H1 (cell line): ENCODE results near the gene ARNT2. TPM values are rescaled to one million over a fixed set of nuclear protein-coding genes. Genes with fewer than 3 reads are reported as not detected.

Source experiments
- CTCF ChIA-PET: fragments of 300-600 bp; sonication (Branson Sonifier 250); formaldehyde crosslinking; loops from one replicate; lab custom pipeline; 2021; ENCODE audit not compliant: partially characterized antibody; lab: Charles Lee
- POLR2A ChIA-PET: fragments of 300-600 bp; sonication (Branson Sonifier 250); formaldehyde crosslinking; loops from one replicate; lab custom pipeline; 2021; ENCODE audit warnings: inconsistent platforms; ENCODE audit not compliant: partially characterized antibody; lab: Charles Lee
- DNase-seq, 2 experiments: peaks; one replicate each; pipeline versions ENCODE4 v3.0.0 to v3.0.0-alpha.2; 2010 to 2022; ENCODE audit warnings: low spot score in 2 of 2, low read depth in 1 of 2, mixed read lengths in 1 of 2
- FAIRE-seq: peaks from 2 replicates; lab custom pipeline; 2011; peaks lifted over from hg19 to GRCh38; lab: Jason Lieb, UNC
- H2AFZ ChIP-seq: 2 replicates; pipeline ENCODE4 v1.8.1; 2012; ENCODE audit warnings: low read length, inconsistent platforms
- H2AK5ac ChIP-seq: 2 replicates; pipeline ENCODE4 v1.6.1; 2013; ENCODE audit warnings: low read depth, low read length
- H2BK120ac ChIP-seq: replicated peaks from 2 replicates; pipeline ENCODE3; 2013; ENCODE audit warnings: low read depth, low read length, inconsistent platforms
- H2BK12ac ChIP-seq: 2 replicates; pipeline ENCODE4 v1.6.1; 2013; ENCODE audit warnings: low read depth, low read length
- H2BK15ac ChIP-seq: 2 replicates; pipeline ENCODE4 v1.6.1; 2013; ENCODE audit warnings: low read length
- H2BK20ac ChIP-seq: 2 replicates; pipeline ENCODE4 v1.6.1; 2013; ENCODE audit warnings: low read length
- H2BK5ac ChIP-seq: 2 replicates; pipeline ENCODE4 v1.6.1; 2013; ENCODE audit warnings: low read depth, low read length
- H3K14ac ChIP-seq: 2 replicates; pipeline ENCODE4 v1.6.1; 2013; ENCODE audit warnings: inconsistent platforms; ENCODE audit not compliant: insufficient read length
- H3K18ac ChIP-seq: 2 replicates; pipeline ENCODE4 v1.6.1; 2013; ENCODE audit warnings: low read length; ENCODE audit errors: extremely low read depth
- H3K23ac ChIP-seq: 2 replicates; pipeline ENCODE4 v1.6.1; 2013; ENCODE audit warnings: inconsistent platforms; ENCODE audit not compliant: insufficient read length
- H3K23me2 ChIP-seq: 2 replicates; pipeline ENCODE4 v1.6.1; 2013; ENCODE audit warnings: low read depth, low read length
- H3K27ac ChIP-seq: 2 replicates; pipeline ENCODE4 v1.6.1; 2011; ENCODE audit warnings: low read depth, low read length, inconsistent platforms
- H3K27me3 ChIP-seq, 4 experiments: replicated peaks in 1 of 4; 1 replicate in 1 of 4; 2 replicates in 3 of 4; pipeline versions ENCODE4 v1.6.1 to v1.8.1; 2011 to 2013; ENCODE audit warnings: low read length in 3 of 4, mild to moderate bottlenecking in 3 of 4, inconsistent platforms in 2 of 4, mixed read lengths in 2 of 4, moderate library complexity in 1 of 4; ENCODE audit not compliant: control insufficient read depth in 3 of 4, insufficient read depth in 3 of 4; ENCODE audit errors: extremely low read depth in 1 of 4
- H3K36me3 ChIP-seq, 4 experiments: 2 replicates each; pipeline versions ENCODE4 v1.6.1 to v1.8.1; 2011 to 2013; ENCODE audit warnings: mild to moderate bottlenecking in 4 of 4, low read length in 3 of 4, moderate library complexity in 2 of 4, control low read depth in 1 of 4, inconsistent platforms in 1 of 4; ENCODE audit not compliant: insufficient read depth in 4 of 4, control insufficient read depth in 2 of 4
- H3K4ac ChIP-seq: replicated peaks from 2 replicates; pipeline ENCODE3; 2013; ENCODE audit warnings: low read length, low read depth, mixed read lengths, inconsistent platforms; ENCODE audit not compliant: insufficient read length
- H3K4me1 ChIP-seq, 4 experiments: replicated peaks in 1 of 4; 1 replicate in 1 of 4; 2 replicates in 3 of 4; pipeline versions ENCODE4 v1.6.1 to v1.8.1; 2011 to 2013; ENCODE audit warnings: low read length in 3 of 4, inconsistent platforms in 2 of 4, mixed read lengths in 1 of 4; ENCODE audit not compliant: insufficient read depth in 4 of 4, control insufficient read depth in 3 of 4
- H3K4me2 ChIP-seq, 2 experiments: 2 replicates each; pipeline versions ENCODE4 v1.6.1 to v1.8.1; 2011 to 2013; ENCODE audit warnings: low read depth in 2 of 2, low read length in 2 of 2, control low read depth in 1 of 2, inconsistent platforms in 1 of 2, mild to moderate bottlenecking in 1 of 2; ENCODE audit not compliant: insufficient read depth in 1 of 2
- H3K4me3 ChIP-seq, 4 experiments: fragments of 200-600, 300-600 bp in 1 of 4; sonication (generic), shearing (Covaris generic), sonication (Bioruptor Twin) in 1 of 4; 2 replicates each; pipeline versions ENCODE4 v1.5.1 to v1.8.1; 2011 to 2016; ENCODE audit warnings: low read length in 4 of 4, low read depth in 3 of 4, control low read depth in 2 of 4, inconsistent platforms in 2 of 4, mild to moderate bottlenecking in 2 of 4, mixed read lengths in 1 of 4, moderate library complexity in 1 of 4; ENCODE audit not compliant: insufficient read depth in 2 of 4; ENCODE audit errors: extremely low read depth in 1 of 4
- H3K56ac ChIP-seq: replicated peaks from 2 replicates; pipeline ENCODE3; 2013; ENCODE audit warnings: low read depth, mild to moderate bottlenecking, mixed read lengths, low read length, inconsistent platforms; ENCODE audit not compliant: insufficient read length
- H3K79me1 ChIP-seq: 2 replicates; pipeline ENCODE4 v1.6.1; 2013; ENCODE audit warnings: low read depth, low read length, control low read depth
- H3K79me2 ChIP-seq, 2 experiments: 2 replicates each; pipeline versions ENCODE4 v1.6.1 to v1.8.1; 2012 to 2013; ENCODE audit warnings: low read length in 2 of 2, mild to moderate bottlenecking in 2 of 2, inconsistent platforms in 1 of 2; ENCODE audit not compliant: insufficient read depth in 2 of 2, control insufficient read depth in 1 of 2
- H3K9ac ChIP-seq, 4 experiments: replicated peaks in 1 of 4; 1 replicate in 1 of 4; 2 replicates in 3 of 4; pipeline versions ENCODE4 v1.6.1 to v1.8.1; 2011 to 2013; ENCODE audit warnings: low read depth in 3 of 4, low read length in 3 of 4, control low read depth in 2 of 4, mild to moderate bottlenecking in 2 of 4, moderate library complexity in 2 of 4, inconsistent platforms in 1 of 4; ENCODE audit errors: extremely low read depth in 1 of 4
- H3K9me3 ChIP-seq, 2 experiments: 2 replicates each; pipeline versions ENCODE4 v1.6.1 to v1.8.1; 2012 to 2013; ENCODE audit warnings: mild to moderate bottlenecking in 2 of 2, moderate library complexity in 2 of 2, control low read depth in 1 of 2, inconsistent platforms in 1 of 2, low read depth in 1 of 2, low read length in 1 of 2, mixed read lengths in 1 of 2; ENCODE audit not compliant: insufficient read depth in 2 of 2
- H4K20me1 ChIP-seq, 2 experiments: replicated peaks in 1 of 2; 2 replicates each; pipeline versions ENCODE3 to v1.8.1; 2011 to 2013; ENCODE audit warnings: inconsistent platforms in 2 of 2, low read length in 2 of 2, mild to moderate bottlenecking in 1 of 2; ENCODE audit not compliant: insufficient read depth in 2 of 2, control insufficient read depth in 1 of 2
- H4K5ac ChIP-seq: 2 replicates; pipeline ENCODE4 v1.6.1; 2013; ENCODE audit warnings: low read length, low read depth, mixed read lengths, inconsistent platforms; ENCODE audit not compliant: insufficient read length
- H4K8ac ChIP-seq: 2 replicates; pipeline ENCODE4 v1.8.0; 2013; ENCODE audit warnings: mild to moderate bottlenecking, moderate library complexity, low read length, inconsistent platforms; ENCODE audit not compliant: insufficient read depth; ENCODE audit errors: extremely low read depth
- H4K91ac ChIP-seq: replicated peaks from 2 replicates; pipeline ENCODE3; 2013; ENCODE audit warnings: low read length, mixed read lengths, inconsistent platforms; ENCODE audit not compliant: insufficient read length
- BACH1 ChIP-seq: IDR thresholded peaks from 2 replicates; pipeline ENCODE4 v1.6.1; 2012; ENCODE audit warnings: low read length, improper control_type of control experiment
- CBX5 ChIP-seq: fragments of 300-800, 300-1000 bp; sonication (generic); IDR thresholded peaks from 2 replicates; pipeline ENCODE4 v1.7.1; 2016; ENCODE audit warnings: antibody characterized with exemption, low read length, low read depth
- EP300 ChIP-seq, 2 experiments: IDR thresholded peaks; 1 replicate in 1 of 2; 2 replicates in 1 of 2; pipeline ENCODE4 v1.6.1; 2011 to 2012; ENCODE audit warnings: low read depth in 2 of 2, low read length in 2 of 2, mild to moderate bottlenecking in 2 of 2, borderline replicate concordance in 1 of 2, inconsistent platforms in 1 of 2, moderate library complexity in 1 of 2
- FOSL1 ChIP-seq: IDR thresholded peaks from 2 replicates; pipeline ENCODE4 v1.6.1; 2011; ENCODE audit warnings: mild to moderate bottlenecking, low read depth, low read length, moderate library complexity; ENCODE audit not compliant: insufficient read depth
- GTF2F1 ChIP-seq: IDR thresholded peaks from 2 replicates; pipeline ENCODE4 v1.6.1; 2012; ENCODE audit warnings: low read depth, low read length, improper control_type of control experiment, borderline replicate concordance
- HDAC2 ChIP-seq, 2 experiments: fragments of 300-600 bp in 1 of 2; sonication (generic) in 1 of 2; IDR thresholded peaks; 2 replicates each; pipeline ENCODE4 v1.6.1; 2011 to 2012; ENCODE audit warnings: low read depth in 2 of 2, low read length in 2 of 2, mild to moderate bottlenecking in 2 of 2, moderate library complexity in 2 of 2, borderline replicate concordance in 1 of 2, inconsistent platforms in 1 of 2
- HDAC6 ChIP-seq: IDR thresholded peaks from one replicate; pipeline ENCODE4 v1.7.1; 2012; ENCODE audit warnings: low read depth, mild to moderate bottlenecking, inconsistent platforms, low read length, moderate library complexity
- RFX5 ChIP-seq: IDR thresholded peaks from 2 replicates; pipeline ENCODE4 v1.6.1; 2011; ENCODE audit warnings: low read depth, low read length, improper control_type of control experiment, borderline replicate concordance
- SIX5 ChIP-seq: IDR thresholded peaks from 2 replicates; pipeline ENCODE4 v1.6.1; 2011; ENCODE audit warnings: mild to moderate bottlenecking, low read depth, low read length
- SUZ12 ChIP-seq: fragments of 200-600 bp; sonication (generic); IDR thresholded peaks from 2 replicates; pipeline ENCODE4 v1.6.1; 2012; ENCODE audit warnings: mild to moderate bottlenecking, inconsistent platforms, low read length, moderate library complexity, mixed read lengths
- TCF12 ChIP-seq: IDR thresholded peaks from 2 replicates; pipeline ENCODE4 v1.6.1; 2011; ENCODE audit warnings: low read depth, mild to moderate bottlenecking, low read length
- TEAD4 ChIP-seq: IDR thresholded peaks from 2 replicates; pipeline ENCODE4 v1.6.1; 2012; ENCODE audit warnings: low read depth, low read length, inconsistent platforms, mixed read lengths
- YY1 ChIP-seq: IDR thresholded peaks from 2 replicates; pipeline ENCODE4 v1.6.1; 2011; ENCODE audit warnings: low read depth, mild to moderate bottlenecking, low read length
- WGBS, 2 experiments: shearing (Covaris generic) in 1 of 2; methylation state at CpG; one replicate each; pipeline versions ENCODE4 v1.1.6 to v1.1.7; 2013 to 2015; ENCODE audit warnings: low lambda C conversion rate in 2 of 2, mixed read lengths in 2 of 2, inconsistent platforms in 1 of 2, low coverage in 1 of 2, missing lambda C conversion rate in 1 of 2; ENCODE audit not compliant: insufficient replicate concordance in 2 of 2, insufficient coverage in 1 of 2, insufficient read length in 1 of 2; ENCODE audit errors: extremely low coverage in 1 of 2, missing lambda C conversion rate in 1 of 2; 5-methylcytosine and 5-hydroxymethylcytosine counted together
- polyA plus RNA-seq, 7 experiments: library from polyadenylated mRNA; depleted of rRNA in 3 of 7; stranded (reverse) in 5 of 7; unstranded in 2 of 7; fragments of >200 nt in 5 of 7; fragments of 200-250 nt in 2 of 7; gene quantifications; 1 replicate in 5 of 7; 2 replicates in 1 of 7; 4 replicates in 1 of 7; pipeline versions ENCODE4 v1.2.1 to v1.2.3, GENCODE V29; 2011 to 2013; ENCODE audit warnings: missing spikeins in 2 of 7, mixed read lengths in 2 of 7
- total RNA-seq: library from RNA; stranded (reverse); fragmentation: NEBNext Ultra II Directional; extraction: Animal tissue kit (Norgen Biotek cat#: 25700); gene quantifications from 2 replicates; pipeline ENCODE4 v1.2.1, GENCODE V29; 2021
- TF ChIP-seq, protein P1 (sequence below): IDR thresholded peaks from 2 replicates; pipeline ENCODE4 v1.6.1; 2012; ENCODE audit warnings: inconsistent platforms

The ARNT2 gene
- total and polyA plus RNA-seq, 2 of the 8 experiments (the other 6 are each of a cell fraction or from before 2014, with no cell fraction given) = 9.5 to 14.6 TPM

DNA sequence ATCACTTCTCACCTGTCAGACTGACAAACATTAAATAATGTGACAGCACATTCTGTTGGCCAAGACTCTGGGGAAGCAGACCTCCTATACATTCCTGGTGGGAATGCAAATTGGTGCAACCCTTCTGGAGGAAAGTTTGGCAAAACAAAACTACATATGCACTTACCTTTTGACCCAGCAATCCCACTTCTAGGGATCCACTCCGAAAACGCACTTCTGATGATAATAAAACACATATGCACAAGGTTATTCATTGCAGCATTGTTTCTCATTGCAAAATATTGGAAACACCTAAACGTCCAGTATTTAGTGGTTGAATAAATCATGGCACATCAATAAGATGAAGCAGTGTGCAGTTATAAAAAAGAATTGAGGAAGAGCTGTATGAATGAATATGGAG is 145.5 kb downstream of the ARNT2 start:
- Histone ChIP-seq H4K5ac (no peak overlapping the region), H3K23me2 (no peaks in the 10 kb centered on the region), H3K27ac (no peak overlapping the region), H3K4me2 (no peak overlapping the region), H3K9ac (no peak overlapping the region), H2BK120ac (no peak overlapping the region), H2BK12ac (no peak overlapping the region), H3K9me3 (no peaks in the 10 kb centered on the region), H2AK5ac (no peak overlapping the region), H3K79me1 (no peaks in the 10 kb centered on the region), H4K8ac (no peak overlapping the region), H3K79me2 (no peaks in the 10 kb centered on the region), H2BK15ac (no peak overlapping the region), H2BK20ac (no peak overlapping the region), H3K27me3 (no peaks in the 10 kb centered on the region), H3K4me3 (no peak overlapping the region), H2BK5ac (no peak overlapping the region), H2AFZ (no peak overlapping the region), H3K36me3 (no peaks in the 10 kb centered on the region), H4K20me1 (no peaks in the 10 kb centered on the region), H3K4me1 (no peaks in the 10 kb centered on the region), H3K14ac (no peak overlapping the region), H3K56ac (no peak overlapping the region), H4K91ac (no peak overlapping the region), H3K4ac (no peak overlapping the region), H3K18ac (no peak overlapping the region), H3K23ac (no peak overlapping the region)
- FAIRE-seq = no peak
- WGBS, 2 experiments = 87% methylated on average over 3 of the region's 3 CpGs; no CpG with 5 or more reads in 1 of the 2 experiments
- TF ChIP-seq TEAD4 (no peak), EP300 (IDR thresholded peaks at IDR 0.05; ENCODE audit: borderline replicate concordance in 1 of 2, low read depth in 2 of 2, low read length in 2 of 2) (no peak), HDAC2 (IDR thresholded peaks at IDR 0.05; ENCODE audit: borderline replicate concordance in 1 of 2, low read depth in 2 of 2, low read length in 2 of 2) (no peak), CBX5 (no peak), RFX5 (no peak), TCF12 (no peak), SUZ12 (no peak), GTF2F1 (no peak), HDAC6 (no peak), YY1 (no peak), BACH1 (no peak), SIX5 (no peak), FOSL1 (no peak)
- TF ChIP-seq, protein P1, sequence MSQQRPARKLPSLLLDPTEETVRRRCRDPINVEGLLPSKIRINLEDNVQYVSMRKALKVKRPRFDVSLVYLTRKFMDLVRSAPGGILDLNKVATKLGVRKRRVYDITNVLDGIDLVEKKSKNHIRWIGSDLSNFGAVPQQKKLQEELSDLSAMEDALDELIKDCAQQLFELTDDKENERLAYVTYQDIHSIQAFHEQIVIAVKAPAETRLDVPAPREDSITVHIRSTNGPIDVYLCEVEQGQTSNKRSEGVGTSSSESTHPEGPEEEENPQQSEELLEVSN = no peak
- no peak for DNase-seq
- POLR2A ChIA-PET = no interaction called here
- CTCF ChIA-PET = interaction anchor here (0.7 to 1.1 kb wide), 2 partner anchors 227 to 451 kb away, joined by 3 read pairs; partner anchors contain the start of gene TLNRD1
